Measurements from ENCODE around the gene FBXW9.
"Not testable (repeated sequence)": the region's sequence is repeated elsewhere in the genome, so short reads cannot be mapped to it uniquely, and the experiment has no call there.

FBXW9 gene

DNA sequence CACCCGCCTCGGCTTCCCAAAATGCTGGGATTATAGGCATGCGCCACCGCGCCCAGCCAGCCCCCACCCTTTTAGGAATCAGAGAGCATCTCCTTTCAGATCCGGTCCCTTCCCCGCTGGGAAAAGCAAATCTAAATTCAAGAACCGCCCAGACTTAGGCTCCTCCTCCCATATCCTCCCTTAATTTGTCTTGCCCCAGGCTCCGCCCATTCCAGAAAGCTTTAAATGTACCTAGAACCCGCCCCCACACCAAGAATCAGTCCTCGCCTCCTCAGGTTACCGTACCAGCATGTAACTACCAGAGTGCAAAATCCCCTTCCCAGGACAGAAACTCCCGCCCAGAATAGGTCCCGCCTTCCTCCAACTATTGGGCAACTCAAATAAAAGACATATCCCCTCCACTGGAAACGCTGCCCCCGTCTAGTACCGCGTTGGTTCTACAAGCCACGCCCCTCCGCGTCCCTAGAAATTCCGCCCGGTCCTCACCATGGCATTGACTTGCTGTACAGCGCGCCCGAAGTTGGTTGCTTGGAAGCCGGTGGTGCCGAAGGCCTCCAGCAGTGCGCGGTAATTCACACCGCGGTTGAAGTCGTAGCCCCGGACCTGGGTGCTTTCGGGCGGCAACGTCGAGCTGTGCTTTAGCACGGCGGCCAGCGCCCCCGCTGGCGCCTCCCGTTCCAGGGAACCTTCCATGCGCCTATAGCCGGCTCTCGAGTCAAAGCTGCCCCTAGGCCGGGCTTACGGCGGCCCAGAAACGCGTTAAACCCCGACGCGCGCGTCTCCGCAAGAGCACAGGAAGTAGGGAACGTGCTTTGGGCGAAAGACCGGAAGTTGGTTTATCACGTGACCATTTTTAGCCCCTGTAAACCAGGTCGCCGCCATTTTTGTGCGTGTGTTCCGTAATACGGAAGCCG, 15.1 kb downstream of the FBXW9 start, which contains the start of gene DHPS:
Gene DHPS (minus strand): TSS at position 807 of the 914 bp plus-strand sequence. CDS start 114 bp downstream, at position 693.
- DNase-seq (ENCODE audit: low spot score): peak; percentile 92

DNA sequence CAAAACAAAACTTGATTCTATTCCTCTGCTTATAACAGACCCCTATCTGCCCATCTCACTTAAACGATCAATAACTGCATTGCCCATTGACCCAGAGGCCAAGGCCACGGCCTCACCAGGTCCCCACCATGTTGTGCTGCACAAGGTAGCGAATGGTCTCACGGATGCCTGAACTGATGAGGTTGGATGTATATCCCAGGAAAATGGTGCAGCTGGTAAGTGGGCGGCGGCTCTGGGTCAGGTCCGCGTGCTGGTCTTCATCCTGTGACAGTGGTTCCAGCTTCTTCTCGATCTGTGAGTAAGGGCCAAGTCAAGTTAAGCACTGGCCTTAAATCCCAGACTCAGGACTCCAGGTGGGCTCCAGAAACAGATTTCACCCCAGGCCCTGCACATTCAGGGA, 16.4 kb downstream of the FBXW9 start:
- DNase-seq (ENCODE audit: low spot score): no peak

DNA sequence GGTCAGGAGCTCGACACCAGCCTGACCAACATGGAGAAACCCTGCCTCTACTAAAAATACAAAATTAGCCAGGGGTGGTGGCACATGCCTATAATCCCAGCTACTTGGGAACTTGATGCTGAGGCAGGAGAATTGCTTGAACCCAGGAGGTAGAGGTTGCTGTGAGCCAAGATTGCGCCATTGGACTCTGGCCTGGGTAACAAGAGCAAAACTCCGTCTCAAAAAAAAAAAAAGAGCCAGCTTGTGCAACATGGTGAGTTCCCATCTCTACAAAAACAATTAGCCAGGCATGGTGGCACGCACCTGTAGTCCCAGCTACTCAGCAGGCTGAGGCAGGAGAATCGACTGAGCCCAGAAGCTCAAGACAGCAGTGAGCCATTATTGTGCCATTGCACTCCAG, 18.4 kb downstream of the FBXW9 start:
- not testable (repeated sequence) for DNase-seq (ENCODE audit: low spot score)

DNA sequence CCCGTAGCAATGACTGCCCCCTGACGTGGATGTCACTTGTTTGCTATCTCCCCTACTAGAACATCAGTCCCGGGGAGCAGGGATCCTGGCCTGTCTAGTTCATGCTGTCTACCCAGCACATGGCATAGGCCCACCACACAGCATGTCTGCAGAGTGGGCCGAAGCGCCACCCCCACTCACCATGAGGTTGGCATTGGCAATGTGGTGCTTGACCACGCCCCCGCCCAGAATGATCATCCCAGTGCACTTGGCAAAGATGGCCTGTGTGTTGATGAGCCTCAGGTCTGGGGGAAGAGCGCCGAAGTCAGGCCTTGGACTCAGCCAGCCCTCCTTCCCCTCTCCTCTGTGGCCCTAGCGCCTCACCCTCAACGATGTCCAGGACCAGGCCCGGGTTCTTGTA, 19.5 kb downstream of the FBXW9 start:
- DNase-seq (ENCODE audit: low spot score): no peak

DNA sequence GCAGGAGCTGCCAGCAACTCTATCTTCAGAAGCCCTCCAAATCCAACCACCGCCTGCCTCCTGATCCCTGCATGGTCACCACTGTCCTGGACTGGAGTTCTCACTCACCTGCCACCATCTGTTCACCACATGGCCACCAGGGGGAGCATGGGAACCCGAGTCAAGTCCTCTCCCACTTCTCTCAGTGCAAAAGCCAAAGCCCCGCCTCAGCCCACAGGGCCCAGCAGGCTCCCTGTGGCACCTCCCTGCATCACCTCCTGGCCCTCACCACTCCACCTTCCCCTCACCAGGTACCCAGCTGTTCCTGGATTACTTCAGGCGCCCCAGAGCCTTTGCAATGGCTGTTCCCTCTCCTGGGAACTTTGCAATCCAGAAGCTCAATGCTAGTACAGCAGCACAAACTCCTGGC, 20.0 kb downstream of the FBXW9 start:
- peak; percentile 91 for DNase-seq (ENCODE audit: low spot score)

DNA sequence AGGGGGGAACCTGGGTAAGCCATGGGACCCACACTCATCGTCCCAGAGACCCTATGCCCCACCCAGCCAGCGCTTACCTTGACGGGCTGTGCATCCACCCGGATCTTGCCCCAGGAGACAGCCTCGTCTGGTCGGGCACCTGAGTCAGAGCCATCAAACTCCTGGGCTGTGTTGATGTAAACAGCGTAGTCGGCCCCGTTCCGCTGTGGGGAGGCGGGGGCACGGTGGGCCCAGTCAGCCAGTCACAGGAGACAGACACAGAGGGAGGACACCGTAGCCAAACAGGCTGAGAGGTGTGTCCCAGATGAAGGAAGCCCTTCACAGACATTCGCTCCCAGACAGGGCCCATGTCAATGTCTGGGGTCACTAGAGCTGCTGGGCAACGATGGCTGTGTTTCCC, 20.5 kb downstream of the FBXW9 start:
- no peak for DNase-seq (ENCODE audit: low spot score)

DNA sequence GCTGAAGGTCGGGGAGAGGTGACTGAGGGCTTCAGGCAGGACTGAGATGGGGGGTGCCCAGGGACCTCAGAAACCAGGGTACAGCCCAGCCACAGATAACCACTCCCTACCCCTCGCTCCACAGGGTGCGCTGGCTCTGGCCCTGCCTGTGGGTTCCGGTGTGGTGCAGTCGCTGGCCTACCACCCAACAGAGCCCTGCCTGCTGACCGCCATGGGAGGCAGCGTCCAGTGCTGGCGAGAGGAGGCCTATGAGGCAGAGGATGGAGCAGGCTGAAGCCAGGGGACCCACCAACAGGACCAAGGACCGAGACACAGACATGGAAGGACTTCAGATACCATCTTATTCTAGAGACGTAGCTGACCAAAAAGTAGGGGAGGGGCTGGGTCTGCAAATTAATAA, 21.0 kb downstream of the FBXW9 start:
- DNase-seq (ENCODE audit: low spot score): no peak

DNA sequence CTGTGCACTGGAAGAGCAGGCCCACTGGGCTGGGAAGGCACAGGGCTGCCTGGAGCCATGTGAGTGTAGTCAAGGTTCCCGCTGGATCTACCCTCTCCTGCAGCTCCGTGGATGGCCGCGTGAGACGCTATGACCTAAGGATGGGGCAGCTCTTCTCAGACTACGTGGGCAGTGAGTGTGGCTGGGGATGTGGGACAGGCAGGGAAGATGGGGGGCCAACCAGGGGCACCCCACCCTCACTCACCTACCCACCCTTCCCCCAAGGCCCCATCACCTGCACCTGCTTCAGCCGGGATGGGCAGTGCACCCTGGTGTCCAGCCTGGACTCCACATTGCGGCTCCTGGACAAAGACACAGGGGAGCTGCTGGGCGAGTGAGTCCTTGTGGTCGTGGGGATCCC, 23.7 kb downstream of the FBXW9 start:
- peak; percentile 44 for DNase-seq (ENCODE audit: low spot score)

DNA sequence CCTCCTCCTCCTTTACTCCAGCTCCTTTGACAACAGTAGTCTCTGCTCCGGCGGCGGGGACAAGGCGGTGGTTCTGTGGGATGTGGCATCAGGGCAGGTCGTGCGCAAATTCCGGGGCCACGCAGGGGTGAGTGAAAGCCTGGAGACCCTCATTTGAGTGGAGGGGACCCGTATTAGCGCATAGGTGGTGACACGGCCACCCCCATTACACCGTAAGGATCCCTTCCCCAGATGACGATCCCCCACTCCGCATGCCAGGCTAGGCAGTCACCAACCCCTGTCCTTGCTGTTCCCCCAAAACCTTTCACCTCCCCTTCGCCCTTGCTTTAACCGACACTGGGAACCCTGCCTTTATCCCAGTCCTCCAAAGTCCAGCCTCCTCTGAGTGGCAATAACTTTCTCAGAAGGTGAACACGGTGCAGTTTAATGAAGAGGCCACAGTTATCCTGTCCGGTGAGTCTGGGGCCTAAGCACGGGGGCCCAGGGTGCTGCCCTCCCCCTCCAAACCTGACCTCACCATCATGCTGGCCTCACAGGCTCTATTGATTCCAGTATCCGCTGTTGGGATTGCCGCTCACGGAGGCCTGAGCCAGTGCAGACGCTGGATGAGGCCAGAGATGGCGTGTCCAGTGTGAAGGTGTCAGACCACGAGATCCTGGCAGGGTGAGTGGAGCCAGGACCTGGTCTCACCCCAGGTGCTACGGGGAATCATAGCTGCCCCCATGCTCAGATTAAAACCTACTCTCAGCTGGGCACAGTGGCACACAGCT, 26.1 kb downstream of the FBXW9 start:
- no peak for DNase-seq (ENCODE audit: low spot score)

DNA sequence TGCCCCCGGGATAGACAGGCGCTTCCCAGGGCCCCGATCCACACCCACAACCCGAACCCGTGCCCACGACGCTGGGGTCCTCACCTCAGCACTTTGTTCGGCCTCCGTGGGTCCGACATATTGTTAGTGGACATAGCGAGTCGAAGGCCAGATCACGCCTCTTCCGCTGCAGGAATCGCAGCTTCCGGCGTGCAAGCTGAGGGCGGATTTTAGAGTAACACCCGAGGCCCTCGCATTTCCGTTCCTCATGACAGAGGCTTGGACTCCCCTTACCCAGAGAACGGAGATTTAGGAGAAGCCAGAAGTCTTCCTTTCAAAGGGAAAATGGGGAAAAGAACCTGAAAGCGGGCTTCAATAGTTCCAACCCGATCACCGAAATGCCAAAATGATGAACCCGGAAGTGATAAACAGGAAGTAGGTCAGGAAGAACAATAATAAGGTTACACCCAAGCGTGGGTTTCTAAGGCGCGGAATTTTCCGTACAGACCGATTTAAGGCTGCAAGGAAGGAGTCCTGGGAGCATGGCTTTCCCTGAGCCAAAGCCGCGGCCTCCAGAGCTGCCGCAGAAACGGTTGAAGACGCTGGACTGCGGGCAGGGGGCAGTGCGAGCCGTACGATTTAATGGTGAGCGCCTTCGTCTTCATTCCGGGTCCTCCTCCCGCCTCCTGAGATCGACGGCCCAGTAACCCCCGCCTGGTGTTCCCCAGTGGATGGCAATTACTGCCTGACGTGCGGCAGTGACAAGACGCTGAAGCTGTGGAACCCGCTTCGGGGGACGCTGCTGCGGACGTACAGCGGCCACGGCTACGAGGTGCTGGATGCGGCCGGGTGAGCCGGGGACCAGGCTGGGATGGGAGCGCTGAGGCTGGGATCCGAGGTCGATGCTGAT, 26.9 kb downstream of the FBXW9 start:
- peak; percentile 82 for DNase-seq (ENCODE audit: low spot score)

DNA sequence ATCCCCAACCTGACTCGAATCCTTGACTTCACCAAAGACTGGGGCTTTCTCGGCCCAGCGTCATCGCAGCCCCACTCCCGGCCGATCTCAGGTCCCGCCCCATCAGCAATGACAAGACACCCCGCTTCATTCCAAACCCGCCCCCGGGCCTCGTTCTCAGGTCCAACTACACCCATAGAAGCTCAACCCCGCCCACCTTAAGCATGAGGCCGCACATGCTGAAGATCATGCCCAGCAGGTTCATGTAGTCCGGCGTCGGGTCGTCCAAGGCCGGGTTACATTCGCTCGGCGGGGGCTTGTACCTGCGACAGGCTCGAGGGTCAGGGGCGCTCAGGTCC, 27.5 kb downstream of the FBXW9 start:
- no peak for DNase-seq (ENCODE audit: low spot score)

DNA sequence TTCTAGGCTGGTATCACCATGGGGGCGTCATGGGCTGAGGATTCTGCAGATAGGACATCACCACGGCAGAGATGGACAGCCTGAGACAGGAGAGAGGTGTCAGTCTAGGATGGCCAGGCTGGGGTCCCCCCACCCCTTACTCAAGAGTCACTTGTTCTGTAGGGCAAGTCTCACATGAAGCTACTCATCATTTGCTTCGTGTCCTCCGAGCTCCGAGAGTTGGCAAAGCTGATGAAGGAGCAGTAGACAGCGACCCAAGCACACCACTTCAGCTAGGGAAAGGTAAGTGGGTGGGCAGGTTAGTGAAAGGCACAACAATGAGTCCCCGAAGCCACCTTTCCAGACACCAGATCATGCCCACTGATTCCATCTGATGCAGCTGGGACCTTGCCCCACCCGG, 28.1 kb downstream of the FBXW9 start:
- peak; percentile 42 for DNase-seq (ENCODE audit: low spot score)

DNA sequence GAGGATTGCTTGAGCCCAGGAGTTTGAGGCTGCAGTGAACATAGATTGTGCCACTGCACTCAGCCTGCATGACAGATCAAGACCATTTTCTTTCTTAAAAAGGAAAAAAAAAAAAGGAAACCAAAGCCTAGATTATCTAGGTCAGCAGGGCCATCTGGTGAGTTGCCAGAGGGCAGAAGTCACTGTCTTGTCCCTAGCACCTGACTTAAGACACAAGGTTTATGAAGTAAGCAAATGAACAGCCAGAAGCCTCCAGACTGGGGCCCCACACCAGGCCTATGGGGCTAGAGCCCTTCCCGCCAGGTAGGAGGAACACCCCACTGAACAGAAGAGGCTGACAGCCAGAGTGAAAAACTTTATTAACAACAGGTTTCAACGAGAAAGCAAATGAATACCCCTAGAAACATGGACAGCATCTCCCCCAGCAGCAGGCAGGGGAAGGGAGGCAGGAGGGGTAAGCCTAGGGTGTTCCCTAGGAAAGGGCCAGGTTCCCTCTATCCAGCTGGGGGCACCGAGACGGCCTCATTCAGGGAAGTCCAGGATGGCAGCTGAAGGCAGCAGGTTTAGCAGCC, 28.6 kb downstream of the FBXW9 start:
- no peak for DNase-seq (ENCODE audit: low spot score)

DNA sequence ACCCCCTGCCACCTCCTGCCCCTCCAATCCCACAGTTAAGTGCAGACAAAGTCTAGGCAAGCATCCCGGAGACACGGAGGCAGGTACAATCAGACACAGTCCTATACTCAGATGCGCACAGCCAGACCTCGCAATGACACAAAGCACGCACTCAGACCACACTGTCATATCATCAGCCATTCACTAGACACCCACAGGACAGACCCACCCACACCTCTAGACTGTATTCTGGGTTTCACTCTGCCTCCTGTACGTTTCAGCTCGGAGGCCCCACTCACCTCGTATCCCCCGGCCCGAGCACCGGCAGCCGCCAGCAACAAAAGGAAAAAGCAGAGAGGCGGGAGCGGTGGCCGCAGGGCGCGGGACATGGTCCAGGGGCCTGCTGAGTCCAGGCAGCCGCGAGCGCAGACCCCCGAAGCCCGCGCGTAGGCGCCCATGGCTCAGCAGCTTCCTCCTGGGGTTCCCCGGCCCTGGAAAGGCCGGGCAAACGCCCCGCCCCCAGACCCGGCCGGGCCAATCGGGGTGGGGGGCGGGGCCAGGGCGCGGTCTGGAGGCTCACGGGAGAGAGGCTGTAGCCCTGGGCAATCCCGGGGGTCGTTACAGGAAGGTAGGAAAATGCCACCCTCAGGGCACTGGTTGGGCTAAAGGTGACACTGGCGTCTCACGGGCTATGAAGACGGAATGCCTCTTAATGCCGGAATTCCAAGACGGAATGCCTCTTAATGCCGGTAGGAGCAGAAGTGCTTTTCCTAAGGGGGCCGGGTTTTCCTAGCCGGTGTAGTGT, 30.0 kb downstream of the FBXW9 start, which contains the start of the genes MAN2B1 and WDR83:
Gene MAN2B1 (minus strand): TSS at position 478 of the 784 bp plus-strand sequence. CDS start 41 bp downstream, at position 437.
Gene WDR83 (plus strand): TSS at position 543 of the 784 bp plus-strand sequence. CDS start 2,984 bp downstream, outside the sequence.
- peak; percentile 90 for DNase-seq (ENCODE audit: low spot score)

DNA sequence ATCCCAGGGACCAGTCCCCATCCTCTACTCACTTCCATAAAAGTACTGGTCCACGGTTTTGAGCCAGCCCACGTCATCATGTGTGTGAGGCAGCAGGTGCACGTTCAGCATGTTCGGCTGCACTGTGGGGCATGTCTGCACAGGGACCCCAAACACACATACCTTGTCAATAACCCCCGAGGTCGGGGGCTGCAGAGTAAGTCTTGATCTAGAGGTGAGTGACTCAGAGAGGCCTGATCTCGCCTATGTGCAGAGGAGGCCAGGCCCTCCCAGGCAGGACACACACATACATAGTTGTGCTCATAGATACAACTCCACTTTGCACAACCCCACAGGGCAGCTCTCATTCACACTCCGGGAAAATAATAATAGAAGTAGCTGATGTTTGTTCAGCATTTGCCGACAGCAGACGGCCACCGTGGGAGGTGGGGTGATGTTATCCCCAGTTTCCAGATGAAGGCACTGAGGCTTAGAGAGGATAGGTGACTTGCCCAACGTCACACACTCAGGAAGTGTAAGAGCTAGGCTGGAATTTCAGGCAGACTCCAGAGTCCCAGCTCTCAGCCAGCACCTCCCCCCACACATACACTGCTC, 30.7 kb downstream of the FBXW9 start:
- peak; percentile 37 for DNase-seq (ENCODE audit: low spot score)

DNA sequence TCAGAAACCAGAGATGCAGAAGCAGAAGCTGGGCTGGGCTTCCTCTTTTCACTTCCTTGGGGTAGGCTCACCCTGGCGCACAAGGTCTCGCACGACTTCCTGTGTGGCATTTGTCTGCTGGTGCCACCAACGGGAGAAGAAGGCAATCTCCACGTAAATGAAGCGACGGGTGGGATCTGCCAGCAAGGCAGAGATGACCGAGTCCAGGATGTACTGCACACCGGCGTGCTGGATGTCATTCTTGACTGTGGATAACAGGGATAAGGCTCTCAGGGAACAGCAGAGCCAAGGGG, 31.2 kb downstream of the FBXW9 start:
- DNase-seq (ENCODE audit: low spot score): no peak

DNA sequence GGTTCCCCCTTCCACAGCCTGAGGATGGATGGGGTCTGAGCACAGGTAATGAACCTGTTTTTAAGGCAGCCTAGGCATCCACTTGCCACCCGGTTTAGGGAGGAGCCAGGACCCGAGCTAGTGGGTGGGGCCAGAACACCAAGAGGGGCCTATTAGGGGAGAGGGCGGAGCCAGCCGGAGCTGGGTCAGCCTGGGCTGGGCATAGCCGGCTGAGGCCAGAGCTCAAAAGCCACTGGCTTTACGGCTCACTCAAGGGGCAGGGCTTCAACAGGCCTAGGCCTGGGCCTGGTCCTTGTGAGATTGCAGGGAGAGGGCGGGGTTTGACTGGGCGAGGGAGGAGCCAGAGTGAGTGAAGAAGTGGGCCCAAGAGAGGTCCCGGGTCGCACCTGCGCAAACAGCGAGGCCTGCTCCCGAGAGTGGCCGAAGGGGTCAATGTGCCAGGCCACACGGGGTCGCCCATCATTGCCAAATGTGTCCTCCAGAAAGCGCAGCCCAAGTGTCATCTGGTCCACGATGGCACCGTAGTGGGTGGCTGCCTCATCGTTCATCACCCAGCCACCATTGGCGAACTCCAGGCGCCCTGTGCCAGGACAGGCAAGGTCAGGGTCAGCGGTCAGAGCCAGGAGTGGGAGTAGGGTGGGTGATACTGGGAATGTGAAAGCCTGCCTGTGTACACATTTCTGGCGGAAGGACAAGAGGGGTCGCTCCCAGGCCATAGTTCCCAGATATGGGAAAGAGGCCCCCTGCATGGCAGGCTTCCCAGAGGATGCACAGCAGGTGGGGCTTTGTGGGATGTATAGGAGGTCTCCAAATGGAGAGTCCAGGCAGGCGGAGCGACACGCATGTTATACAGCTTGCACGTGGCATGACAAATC, 31.8 kb downstream of the FBXW9 start:
- peak; percentile 68 for DNase-seq (ENCODE audit: low spot score)

DNA sequence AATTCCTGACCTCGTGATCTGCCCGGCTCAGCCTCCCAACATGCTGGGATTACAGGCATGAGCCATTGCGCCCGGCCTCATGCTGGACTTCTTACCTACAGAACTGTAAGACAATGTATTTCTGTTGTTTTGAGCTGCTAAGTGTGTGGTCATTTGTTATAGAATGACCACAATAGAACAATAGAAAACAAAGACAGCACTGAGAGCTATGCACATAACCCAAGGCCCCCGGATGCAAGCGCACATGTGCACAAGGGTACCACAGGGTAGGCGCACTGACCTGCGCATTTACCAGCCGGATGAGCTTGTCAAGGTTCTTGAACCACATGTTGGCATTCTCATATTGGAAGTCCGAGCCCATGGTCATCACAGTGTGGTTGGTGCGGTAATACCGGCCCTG, 35.5 kb downstream of the FBXW9 start:
- DNase-seq (ENCODE audit: low spot score): no peak

DNA sequence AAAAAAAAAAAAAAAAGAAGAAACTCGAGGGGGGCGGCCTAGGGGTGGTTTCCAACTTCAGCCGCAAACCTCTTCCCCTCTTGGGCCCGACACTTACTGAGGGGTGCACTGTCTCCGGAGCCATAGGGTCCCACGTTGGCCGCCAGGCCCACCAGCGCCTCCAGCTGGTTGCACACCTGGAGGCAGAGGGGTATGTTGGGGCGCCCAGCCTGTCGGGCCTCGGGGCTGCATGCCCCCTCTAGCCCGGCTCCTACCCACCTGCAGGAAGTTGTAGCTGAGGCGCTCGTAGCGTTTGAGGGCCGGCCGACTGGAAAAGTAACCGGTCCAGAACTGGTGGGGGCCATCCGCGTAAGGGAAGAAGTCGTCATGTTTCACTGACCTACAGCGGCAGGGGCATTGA, 38.5 kb downstream of the FBXW9 start:
- DNase-seq (ENCODE audit: low spot score): no peak

All from ecto neural progenitor cell (in vitro differentiated cells).